Measurements from ENCODE around the gene SHE.

Gene SHE

GRCh38 chr1:154520333-154520732, 18.1 kb upstream of the SHE start:
- no peak for ATAC-seq (ENCODE audit: insufficient read depth, low read depth)
- peaks cover 39% of the 10 kb centered on the region for H3K27me3 ChIP-seq (ENCODE audit: insufficient read depth, low read length, poor library complexity)
- H3K27ac ChIP-seq (ENCODE audit: low read length), result no peak overlapping the region
- DNase-seq, result no peak
- H3K4me2 ChIP-seq (ENCODE audit: insufficient read depth, low read length), result no peak overlapping the region
- no peaks in the 10 kb centered on the region for H3K4me1 ChIP-seq (ENCODE audit: insufficient read depth, low read length)
- no peaks in the 10 kb centered on the region for H3K36me3 ChIP-seq (ENCODE audit: insufficient read depth, low read length)
- TF ChIP-seq CTCF (IDR thresholded peaks at IDR 0.05; ENCODE audit: borderline replicate concordance, extremely low read depth, low read length, poor library complexity, severe bottlenecking), result no peak
- TF ChIP-seq EZH2 (IDR thresholded peaks at IDR 0.05; ENCODE audit: borderline replicate concordance, low read depth, low read length, severe bottlenecking), result no peak
- H4K20me1 ChIP-seq (ENCODE audit: insufficient read depth, low read length), result no peaks in the 10 kb centered on the region
- no peak overlapping the region for H3K4me3 ChIP-seq (ENCODE audit: low read depth in 1 of 2, low read length in 2 of 2)
- no peak overlapping the region for H2AFZ ChIP-seq (ENCODE audit: low read depth, low read length)
- no peak overlapping the region for H3K9ac ChIP-seq (ENCODE audit: low read depth, low read length)
- H3K79me2 ChIP-seq (ENCODE audit: insufficient read depth, low read length), result no peaks in the 10 kb centered on the region
- no peaks in the 10 kb centered on the region for H3K9me3 ChIP-seq (ENCODE audit: insufficient read depth, low read length, severe bottlenecking)

- Histone ChIP-seq H3K4me2 (ENCODE audit: insufficient read depth, low read length) (no peak overlapping the region), H3K79me2 (ENCODE audit: insufficient read depth, low read length) (no peaks in the 10 kb centered on the region), H3K27ac (ENCODE audit: low read length) (no peak overlapping the region), H3K4me1 (ENCODE audit: insufficient read depth, low read length) (no peaks in the 10 kb centered on the region), H2AFZ (ENCODE audit: low read depth, low read length) (no peak overlapping the region), H3K36me3 (ENCODE audit: insufficient read depth, low read length) (no peaks in the 10 kb centered on the region), H3K9ac (ENCODE audit: low read depth, low read length) (no peak overlapping the region), H4K20me1 (ENCODE audit: insufficient read depth, low read length) (no peaks in the 10 kb centered on the region), H3K27me3 (ENCODE audit: insufficient read depth, low read length, poor library complexity) (peaks cover 39% of the 10 kb centered on the region), H3K4me3 (ENCODE audit: low read depth in 1 of 2, low read length in 2 of 2) (no peak overlapping the region), H3K9me3 (ENCODE audit: insufficient read depth, low read length, severe bottlenecking) (no peaks in the 10 kb centered on the region)
- TF ChIP-seq CTCF (IDR thresholded peaks at IDR 0.05; ENCODE audit: borderline replicate concordance, extremely low read depth, low read length, poor library complexity, severe bottlenecking) (no peak), EZH2 (IDR thresholded peaks at IDR 0.05; ENCODE audit: borderline replicate concordance, low read depth, low read length, severe bottlenecking) (no peak)
- ATAC-seq (ENCODE audit: insufficient read depth, low read depth), result no peak
- no peak for DNase-seq
Observed at GRCh38 chr1:154519591-154519991, 17.4 kb upstream of the SHE start.

- Histone ChIP-seq H3K27ac (ENCODE audit: low read length) (no peak overlapping the region), H3K36me3 (ENCODE audit: insufficient read depth, low read length) (no peaks in the 10 kb centered on the region), H3K9ac (ENCODE audit: low read depth, low read length) (no peak overlapping the region), H3K9me3 (ENCODE audit: insufficient read depth, low read length, severe bottlenecking) (no peaks in the 10 kb centered on the region), H3K4me3 (ENCODE audit: low read depth in 1 of 2, low read length in 2 of 2) (no peak overlapping the region), H3K4me2 (ENCODE audit: insufficient read depth, low read length) (no peak overlapping the region), H4K20me1 (ENCODE audit: insufficient read depth, low read length) (no peaks in the 10 kb centered on the region), H3K27me3 (ENCODE audit: insufficient read depth, low read length, poor library complexity) (peaks cover 28% of the 10 kb centered on the region), H2AFZ (ENCODE audit: low read depth, low read length) (no peak overlapping the region), H3K79me2 (ENCODE audit: insufficient read depth, low read length) (no peaks in the 10 kb centered on the region), H3K4me1 (ENCODE audit: insufficient read depth, low read length) (no peaks in the 10 kb centered on the region)
- no peak for DNase-seq
- TF ChIP-seq CTCF (IDR thresholded peaks at IDR 0.05; ENCODE audit: borderline replicate concordance, extremely low read depth, low read length, poor library complexity, severe bottlenecking) (no peak), EZH2 (IDR thresholded peaks at IDR 0.05; ENCODE audit: borderline replicate concordance, low read depth, low read length, severe bottlenecking) (no peak)
- ATAC-seq (ENCODE audit: insufficient read depth, low read depth), result no peak
Observed at GRCh38 chr1:154517661-154518060, 15.4 kb upstream of the SHE start.

- Histone ChIP-seq H2AFZ (ENCODE audit: low read depth, low read length) (no peak overlapping the region), H3K36me3 (ENCODE audit: insufficient read depth, low read length) (no peaks in the 10 kb centered on the region), H3K79me2 (ENCODE audit: insufficient read depth, low read length) (no peaks in the 10 kb centered on the region), H3K4me1 (ENCODE audit: insufficient read depth, low read length) (no peaks in the 10 kb centered on the region), H3K9ac (ENCODE audit: low read depth, low read length) (no peak overlapping the region), H3K9me3 (ENCODE audit: insufficient read depth, low read length, severe bottlenecking) (no peaks in the 10 kb centered on the region), H3K27ac (ENCODE audit: low read length) (no peak overlapping the region), H3K27me3 (ENCODE audit: insufficient read depth, low read length, poor library complexity) (peaks cover 3% of the 10 kb centered on the region), H3K4me2 (ENCODE audit: insufficient read depth, low read length) (no peak overlapping the region), H4K20me1 (ENCODE audit: insufficient read depth, low read length) (no peaks in the 10 kb centered on the region), H3K4me3 (ENCODE audit: low read depth in 1 of 2, low read length in 2 of 2) (no peak overlapping the region)
- TF ChIP-seq EZH2 (IDR thresholded peaks at IDR 0.05; ENCODE audit: borderline replicate concordance, low read depth, low read length, severe bottlenecking) (no peak), CTCF (IDR thresholded peaks at IDR 0.05; ENCODE audit: borderline replicate concordance, extremely low read depth, low read length, poor library complexity, severe bottlenecking) (no peak)
- DNase-seq (no peak), ATAC-seq (ENCODE audit: insufficient read depth, low read depth) (no peak)
Observed at GRCh38 chr1:154514066-154514553, 11.9 kb upstream of the SHE start.
